KMS-11 (cell line): Measurements from ENCODE around the gene METTL21C.

Source experiments
- H2AFZ ChIP-seq: fragments of 200-600 bp; sonication (generic); 2 replicates; pipeline ENCODE4 v1.6.1; 2016; ENCODE audit warnings: antibody characterized with exemption, mixed run types, low read depth
- H3K27ac ChIP-seq: fragments of 200-600 bp; sonication (generic); 2 replicates; pipeline ENCODE4 v1.6.1; 2016; ENCODE audit warnings: mild to moderate bottlenecking, mixed run types
- H3K27me3 ChIP-seq: fragments of 200-600 bp; sonication (generic); 2 replicates; pipeline ENCODE4 v1.6.1; 2017; ENCODE audit warnings: mild to moderate bottlenecking, low read depth, mixed run types, moderate library complexity; ENCODE audit not compliant: insufficient read depth
- H3K36me3 ChIP-seq: fragments of 200-600 bp; sonication (generic); 2 replicates; pipeline ENCODE4 v1.6.1; 2017; ENCODE audit warnings: mild to moderate bottlenecking, mixed run types; ENCODE audit not compliant: insufficient read depth
- H3K4me1 ChIP-seq: fragments of 200-600 bp; sonication (generic); 2 replicates; pipeline ENCODE4 v1.6.1; 2016; ENCODE audit warnings: mild to moderate bottlenecking, low read depth, mixed run types; ENCODE audit not compliant: poor library complexity, severe bottlenecking
- H3K4me2 ChIP-seq: fragments of 200-600 bp; sonication (generic); 2 replicates; pipeline ENCODE4 v1.7.0; 2016; ENCODE audit warnings: mild to moderate bottlenecking, mixed run types
- H3K4me3 ChIP-seq: fragments of 200-600 bp; sonication (generic); IDR thresholded peaks from 2 replicates; pipeline ENCODE4 v1.6.1; 2017; ENCODE audit warnings: low read depth, low read length, mixed read lengths; ENCODE audit not compliant: insufficient read depth
- H3K79me2 ChIP-seq: fragments of 200-600 bp; sonication (generic); 2 replicates; pipeline ENCODE4 v1.6.1; 2016; ENCODE audit warnings: low read depth, mixed run types; ENCODE audit not compliant: insufficient read depth
- H3K9ac ChIP-seq: fragments of 200-600 bp; sonication (generic); 2 replicates; pipeline ENCODE4 v1.6.1; 2016; ENCODE audit warnings: mild to moderate bottlenecking, mixed run types
- H4K20me1 ChIP-seq: fragments of 200-600 bp; sonication (generic); 2 replicates; pipeline ENCODE4 v1.6.1; 2016; ENCODE audit warnings: mild to moderate bottlenecking, mixed run types; ENCODE audit not compliant: insufficient read depth
- CTCF ChIP-seq: fragments of 200-600 bp; sonication (generic); conservative IDR thresholded peaks from 2 replicates; pipeline ENCODE4 v1.6.1; 2017; ENCODE audit warnings: low read depth, mild to moderate bottlenecking, antibody characterized with exemption, low read length, moderate library complexity, mixed read lengths

METTL21C gene

GRCh38 chr13:102697929-102698648, 3.2 kb upstream of the METTL21C start:
- no peak overlapping the region for H3K4me3 ChIP-seq
- no peak overlapping the region for H3K9ac ChIP-seq
- H4K20me1 ChIP-seq, result no peaks in the 10 kb centered on the region
- no peak overlapping the region for H3K27ac ChIP-seq
- no peaks in the 10 kb centered on the region for H3K27me3 ChIP-seq
- H3K79me2 ChIP-seq, result no peaks in the 10 kb centered on the region
- no peak overlapping the region for H2AFZ ChIP-seq
- H3K36me3 ChIP-seq, result no peaks in the 10 kb centered on the region
- TF ChIP-seq CTCF, result no peak
- no peak overlapping the region for H3K4me2 ChIP-seq
- H3K4me1 ChIP-seq, result no peaks in the 10 kb centered on the region

- no peak overlapping the region for H3K4me2 ChIP-seq
- no peaks in the 10 kb centered on the region for H3K4me1 ChIP-seq
- no peaks in the 10 kb centered on the region for H4K20me1 ChIP-seq
- no peaks in the 10 kb centered on the region for H3K27me3 ChIP-seq
- no peak for TF ChIP-seq CTCF
- no peaks in the 10 kb centered on the region for H3K79me2 ChIP-seq
- H3K27ac ChIP-seq, result no peak overlapping the region
- no peak overlapping the region for H3K4me3 ChIP-seq
- no peak overlapping the region for H3K9ac ChIP-seq
- H3K36me3 ChIP-seq, result no peaks in the 10 kb centered on the region
- H2AFZ ChIP-seq, result no peak overlapping the region
These were observed 2.4 kb upstream of the METTL21C start for GRCh38 chr13:102697264-102697663.

- H4K20me1 ChIP-seq, result no peaks in the 10 kb centered on the region
- no peaks in the 10 kb centered on the region for H3K27me3 ChIP-seq
- no peak overlapping the region for H3K4me2 ChIP-seq
- H3K9ac ChIP-seq, result no peak overlapping the region
- H2AFZ ChIP-seq, result no peak overlapping the region
- TF ChIP-seq CTCF, result no peak
- no peaks in the 10 kb centered on the region for H3K4me1 ChIP-seq
- no peaks in the 10 kb centered on the region for H3K36me3 ChIP-seq
- H3K4me3 ChIP-seq, result no peak overlapping the region
- no peak overlapping the region for H3K27ac ChIP-seq
- H3K79me2 ChIP-seq, result no peaks in the 10 kb centered on the region
These were observed 1.6 kb upstream of the METTL21C start for GRCh38 chr13:102696465-102696864.

- no peaks in the 10 kb centered on the region for H3K79me2 ChIP-seq
- no peak overlapping the region for H3K4me3 ChIP-seq
- no peaks in the 10 kb centered on the region for H3K36me3 ChIP-seq
- H3K27me3 ChIP-seq, result no peaks in the 10 kb centered on the region
- no peak overlapping the region for H3K9ac ChIP-seq
- no peak overlapping the region for H2AFZ ChIP-seq
- no peak overlapping the region for H3K4me2 ChIP-seq
- no peaks in the 10 kb centered on the region for H4K20me1 ChIP-seq
- no peaks in the 10 kb centered on the region for H3K4me1 ChIP-seq
- H3K27ac ChIP-seq, result no peak overlapping the region
- TF ChIP-seq CTCF, result no peak
These were observed 1.1 kb downstream of the METTL21C start for GRCh38 chr13:102693776-102694175.
